NCI-H510A (cell line): ENCODE results near the gene CAMK1D.

Experiments used
- DNase-seq: peaks from one replicate; lab custom pipeline; 2025; lab: John Stamatoyannopoulos, UW

Gene CAMK1D

DNA sequence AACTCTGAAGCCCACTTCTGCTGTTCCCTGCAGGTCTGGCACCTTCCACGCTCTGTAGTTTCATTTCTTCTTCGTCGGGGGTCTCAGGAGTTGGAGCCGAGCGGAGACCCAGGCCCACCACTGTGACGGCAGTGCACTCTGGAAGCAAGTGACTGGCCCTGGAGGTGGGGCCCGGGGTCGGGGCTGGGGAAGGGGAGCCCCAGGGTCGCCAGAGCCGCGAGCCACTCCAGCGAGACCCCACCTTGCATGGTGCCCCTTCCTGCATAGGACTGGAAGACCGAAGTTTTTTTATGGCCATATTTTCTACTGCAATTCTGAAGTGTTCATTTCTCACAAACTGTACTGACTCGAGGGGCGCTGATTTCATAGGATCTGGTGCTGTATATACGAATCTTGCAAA is 479.4 kb downstream of the CAMK1D start:
- DNase-seq, result no peak

DNA sequence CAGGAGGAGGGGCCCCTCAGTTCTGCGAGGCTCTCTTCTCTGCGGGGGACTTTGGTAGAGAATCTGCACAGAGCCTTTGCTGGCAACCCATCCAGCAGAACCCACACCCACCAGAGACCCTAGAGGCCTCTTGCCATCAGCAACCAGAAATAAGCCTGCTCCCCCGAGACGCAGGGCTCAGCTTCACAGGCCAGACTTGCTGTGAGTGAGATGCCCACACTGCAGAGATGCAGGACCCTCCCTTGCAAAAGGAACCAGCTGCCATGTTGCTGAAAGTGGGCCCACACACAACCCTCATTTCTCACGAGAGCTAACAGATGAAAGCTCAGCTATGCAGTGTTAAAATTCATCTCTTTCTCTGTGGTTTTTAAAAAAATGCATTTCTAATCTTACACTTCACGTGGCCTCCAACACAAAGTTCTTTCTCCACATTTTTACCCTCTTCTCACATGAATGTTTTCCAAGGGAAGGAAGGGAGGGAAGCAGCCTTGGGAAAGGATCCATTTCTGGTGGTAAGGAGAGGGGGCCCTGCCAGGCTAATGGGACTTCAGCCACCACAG is 480.6 kb downstream of the CAMK1D start:
- no peak for DNase-seq

- no peak for DNase-seq
Measured at GRCh38 chr10:12832096-12832495, 482.7 kb downstream of the CAMK1D start.

DNA sequence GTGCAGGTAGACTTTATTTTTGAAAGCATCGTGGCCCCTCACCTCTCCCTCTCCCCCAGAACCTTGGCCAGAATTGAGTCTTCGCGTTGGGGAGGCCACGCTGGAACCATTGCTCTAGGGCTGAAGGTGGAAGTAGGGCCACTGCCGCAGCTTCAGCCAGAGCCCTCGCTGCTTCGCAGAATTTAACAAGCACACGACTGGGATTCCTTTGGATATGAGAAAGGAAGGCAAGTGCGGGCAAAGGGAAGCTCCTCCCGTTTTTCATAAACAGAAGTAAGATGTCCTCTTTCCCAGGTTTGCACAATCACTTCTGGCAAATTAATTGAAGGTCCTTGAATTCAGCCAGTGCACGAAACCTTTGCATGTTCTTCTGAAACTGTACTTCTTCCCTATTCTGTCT is 484.1 kb downstream of the CAMK1D start:
- no peak for DNase-seq

DNA sequence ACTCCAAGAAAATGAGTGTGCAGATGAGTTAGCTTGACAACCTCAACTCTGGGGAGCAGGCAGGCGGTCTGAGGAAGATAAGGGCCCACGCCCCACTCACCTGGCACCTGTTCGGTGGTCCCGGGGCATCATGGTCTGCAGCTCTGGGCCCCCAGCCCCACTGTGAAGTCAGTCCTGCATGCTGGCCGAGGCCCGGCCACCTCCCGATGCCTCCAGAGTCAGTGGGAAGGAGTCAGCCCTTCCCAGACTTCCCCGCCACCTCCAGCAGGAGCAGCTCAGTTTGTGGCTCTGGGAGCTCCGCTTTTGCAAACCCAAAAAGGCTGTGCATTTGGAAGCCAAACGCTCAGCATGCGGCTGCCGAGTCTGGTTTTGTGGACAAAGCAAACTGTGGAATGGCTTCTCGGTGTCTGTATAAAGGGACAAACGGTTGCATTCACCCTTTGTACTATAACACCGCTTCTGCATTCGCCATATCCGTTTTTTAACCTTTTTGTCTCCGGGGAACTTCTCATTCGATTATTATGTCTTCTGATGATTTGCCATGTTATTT is 484.8 kb downstream of the CAMK1D start:
- no peak for DNase-seq

GRCh38 chr10:12834721-12835120 is 485.4 kb downstream of the CAMK1D start:
- no peak for DNase-seq

DNA sequence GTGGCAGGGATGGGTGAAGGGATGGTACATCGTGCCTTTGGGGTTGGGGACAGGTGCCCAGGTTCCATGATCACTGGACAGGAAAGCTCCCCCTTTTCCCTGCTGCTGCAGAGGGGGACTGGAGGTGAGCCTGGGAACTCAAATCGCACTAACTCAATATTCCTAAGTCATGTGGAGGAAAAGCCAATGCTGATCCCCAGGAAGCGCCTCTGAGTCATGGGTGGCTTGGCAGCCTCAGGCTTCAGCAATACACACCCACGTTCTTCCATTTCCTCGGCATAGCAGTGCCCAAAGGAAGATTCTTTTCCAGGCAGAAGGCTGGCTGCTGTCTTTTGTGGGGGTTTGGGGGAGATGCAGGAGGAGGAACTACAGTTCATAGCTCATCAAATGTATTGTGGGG is 486.4 kb downstream of the CAMK1D start:
- no peak for DNase-seq

DNA sequence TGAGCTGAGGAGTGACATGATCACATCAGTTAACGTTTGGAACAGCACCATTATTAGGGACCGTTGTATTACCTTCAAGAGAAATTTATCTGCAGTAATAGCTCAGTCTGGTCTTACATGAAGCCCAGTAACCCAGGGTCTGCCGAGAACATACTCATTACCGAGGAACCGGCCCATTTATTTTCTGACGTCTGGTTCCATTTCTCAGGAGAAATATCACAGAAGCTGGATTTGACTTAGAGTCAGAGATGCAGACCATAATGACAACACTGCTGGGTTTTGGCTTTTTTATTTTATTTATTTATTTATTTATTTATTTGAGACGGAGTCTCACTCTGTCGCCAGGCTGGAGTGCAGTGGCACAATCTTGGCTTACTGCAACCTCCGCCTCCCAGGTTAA is 489.0 kb downstream of the CAMK1D start:
- no peak for DNase-seq

DNA sequence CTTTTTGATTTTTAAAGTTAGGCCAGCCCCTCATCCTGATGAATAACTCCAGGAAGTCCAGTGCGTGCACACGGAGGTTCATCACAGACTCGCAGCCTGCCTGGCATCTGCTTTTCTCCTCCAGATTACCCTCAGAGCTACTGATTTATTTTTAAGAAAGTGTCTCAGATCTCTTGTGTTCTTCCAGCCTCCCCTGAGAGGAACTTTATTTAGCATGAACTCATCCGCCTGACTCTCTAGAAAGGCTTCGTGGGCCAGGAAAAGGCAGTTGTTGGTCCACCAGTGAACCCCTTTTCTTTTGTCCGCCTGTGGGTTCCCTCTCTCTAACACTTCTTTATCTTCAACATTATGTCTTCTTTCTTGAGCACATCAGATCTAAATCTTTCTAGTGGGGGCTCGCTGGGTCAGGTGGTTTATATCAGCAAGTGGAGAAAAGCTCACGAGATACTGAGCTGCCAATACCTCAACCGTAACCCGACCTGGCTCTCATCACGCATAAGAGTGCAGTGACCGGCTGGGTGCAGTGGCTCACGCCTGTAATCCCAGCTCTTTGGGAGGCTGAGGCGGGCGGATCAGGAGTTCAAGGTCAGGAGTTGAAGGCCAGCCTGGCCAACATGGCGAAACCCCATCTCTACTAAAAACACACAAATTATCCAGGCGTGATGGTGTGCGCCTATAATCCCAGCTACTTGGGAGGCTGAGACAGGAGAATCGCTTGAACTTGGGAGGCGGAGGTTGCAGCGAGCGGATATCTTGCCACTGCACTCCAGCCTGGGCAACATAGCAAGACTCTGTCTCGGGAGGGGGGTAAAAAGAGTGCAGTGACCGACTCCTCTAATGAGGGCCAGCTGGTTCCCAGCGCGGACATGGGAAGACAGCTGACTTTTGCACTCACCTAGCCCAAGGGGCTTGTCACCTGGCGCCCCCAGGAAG is 489.9 kb downstream of the CAMK1D start:
- DNase-seq, result no peak

DNA sequence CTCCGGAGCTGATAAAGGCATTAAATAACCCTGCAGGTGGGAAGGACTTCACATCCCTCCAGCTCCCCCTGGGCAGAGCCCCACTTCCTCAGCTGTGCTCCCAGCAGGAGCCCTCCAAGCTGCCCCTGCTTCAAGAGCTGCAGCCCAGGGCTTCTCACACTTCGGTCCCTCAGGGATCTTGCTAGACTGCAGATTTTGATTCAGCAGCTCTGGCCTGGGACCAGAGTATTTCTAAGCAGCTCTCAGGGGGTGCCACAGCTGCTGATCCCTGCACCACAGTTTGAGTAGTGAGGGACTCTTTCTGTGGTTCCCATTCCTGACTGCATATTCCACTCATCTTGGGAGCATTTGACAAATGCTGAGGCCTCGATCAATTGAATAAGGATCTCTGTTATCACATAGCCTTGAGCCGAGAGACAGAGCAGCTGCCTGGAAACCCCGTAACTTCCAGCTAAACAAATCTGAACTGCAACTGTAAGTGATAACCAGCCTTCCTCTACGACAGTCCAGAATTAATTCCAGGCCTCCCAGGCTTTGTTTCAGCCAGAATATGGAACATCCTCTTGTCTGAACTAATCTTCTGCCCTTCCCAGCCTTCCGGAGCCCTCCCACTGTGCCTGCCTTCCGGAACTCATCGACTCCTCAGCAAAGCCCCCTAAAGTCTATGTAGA is 490.7 kb downstream of the CAMK1D start:
- no peak for DNase-seq

DNA sequence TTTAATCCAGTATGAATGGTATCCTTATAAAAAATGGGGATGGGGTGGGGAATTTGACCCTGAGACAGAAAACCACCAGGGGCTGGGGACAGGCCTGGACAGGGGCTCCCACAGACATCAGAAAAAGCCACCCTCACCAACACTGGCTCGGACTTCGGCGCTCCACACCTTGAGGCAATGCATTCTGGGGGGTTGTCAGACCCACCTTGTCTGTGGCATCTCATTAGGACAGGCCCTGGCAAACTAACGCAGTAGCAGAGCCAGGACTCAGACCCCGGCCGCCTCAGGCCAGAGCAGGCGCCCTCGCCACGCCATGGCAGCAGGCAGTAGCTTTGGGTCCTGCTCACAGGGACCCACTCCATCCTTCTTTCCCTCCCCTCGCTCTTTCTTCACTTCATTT is 492.1 kb downstream of the CAMK1D start:
- DNase-seq, result no peak

GRCh38 chr10:12841826-12842225 is 492.5 kb downstream of the CAMK1D start:
- no peak for DNase-seq

GRCh38 chr10:12842310-12842709 is 493.0 kb downstream of the CAMK1D start:
- DNase-seq, result no peak

DNA sequence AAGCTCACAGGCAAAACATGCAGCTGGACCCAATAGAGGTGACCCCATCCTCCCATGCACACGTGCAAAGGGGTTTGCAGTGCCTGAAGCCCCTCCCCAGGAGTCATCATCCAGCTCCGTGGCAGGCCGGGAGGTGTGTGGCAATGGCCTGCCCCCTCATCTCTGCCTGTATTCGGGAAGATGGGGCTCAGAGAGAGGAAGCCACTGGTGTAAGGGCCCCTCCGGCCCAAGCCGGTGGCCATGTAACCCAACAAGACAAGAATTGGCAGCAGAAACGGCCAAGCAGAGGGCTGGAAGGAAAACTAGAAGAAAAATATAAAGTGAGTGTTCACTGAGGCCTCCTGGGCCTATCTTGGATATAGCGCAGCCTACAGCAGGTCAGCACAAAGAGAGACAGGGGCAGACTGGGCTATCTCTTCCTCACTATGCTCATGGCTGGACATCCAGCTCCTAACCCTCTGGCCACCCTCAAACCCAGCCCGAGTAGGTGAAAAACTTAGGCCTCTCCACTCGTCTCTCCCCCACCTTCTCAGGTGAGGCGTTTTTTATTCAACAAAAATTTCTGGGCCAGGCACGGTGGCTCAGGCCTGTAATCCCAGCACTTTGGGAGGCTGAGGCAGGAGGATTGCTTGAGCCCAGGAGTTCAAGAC is 494.1 kb downstream of the CAMK1D start:
- DNase-seq, result no peak

- no peak for DNase-seq
Measured at GRCh38 chr10:12844811-12845483, 495.6 kb downstream of the CAMK1D start.

- DNase-seq, result no peak
Measured at GRCh38 chr10:12846718-12847117, 497.4 kb downstream of the CAMK1D start.

- no peak for DNase-seq
Measured at GRCh38 chr10:12847361-12847975, 498.1 kb downstream of the CAMK1D start.

GRCh38 chr10:12848439-12849173 is 499.3 kb downstream of the CAMK1D start:
- DNase-seq, result no peak

GRCh38 chr10:12849319-12850181 is 500.2 kb downstream of the CAMK1D start:
- DNase-seq, result peak; percentile 6

DNA sequence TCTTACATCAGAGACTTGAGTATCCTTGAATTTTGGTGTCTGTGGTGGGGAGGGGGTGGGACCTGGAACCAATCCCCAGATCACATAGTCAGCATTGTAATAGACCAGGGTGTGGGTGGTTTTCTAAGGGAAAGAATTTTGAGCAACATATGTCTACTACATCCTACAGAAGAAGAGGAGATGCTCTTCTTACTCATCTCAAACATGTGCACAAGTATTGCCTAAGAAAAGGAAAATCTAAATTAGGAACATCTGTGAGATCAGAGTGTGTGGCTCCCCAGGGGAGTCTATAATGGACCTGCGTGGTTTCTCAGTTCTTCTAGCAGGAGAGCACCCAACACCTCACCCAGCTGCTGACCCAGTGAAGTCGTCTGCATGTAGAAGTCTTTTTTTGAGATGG is 503.3 kb downstream of the CAMK1D start:
- no peak for DNase-seq
